Breast epithelium (tissue), 3 donors: ENCODE results near the gene ENTPD7.

ENCODE experiments used
- POLR2AphosphoS5 ChIP-seq, 3 donors: sonication (generic); formaldehyde crosslinking; IDR thresholded peaks; one replicate each; pipeline ENCODE4 v1.6.1; 2017; ENCODE audit warnings: antibody characterized with exemption in 3 of 3
- TF ChIP-seq, protein P1 (sequence below), 3 donors: fragments of 450-650 bp; IDR thresholded peaks; one replicate each; pipeline ENCODE4 v1.5.1; 2016 to 2017; ENCODE audit warnings: antibody characterized with exemption in 3 of 3, mild to moderate bottlenecking in 3 of 3, moderate library complexity in 3 of 3

DNA sequence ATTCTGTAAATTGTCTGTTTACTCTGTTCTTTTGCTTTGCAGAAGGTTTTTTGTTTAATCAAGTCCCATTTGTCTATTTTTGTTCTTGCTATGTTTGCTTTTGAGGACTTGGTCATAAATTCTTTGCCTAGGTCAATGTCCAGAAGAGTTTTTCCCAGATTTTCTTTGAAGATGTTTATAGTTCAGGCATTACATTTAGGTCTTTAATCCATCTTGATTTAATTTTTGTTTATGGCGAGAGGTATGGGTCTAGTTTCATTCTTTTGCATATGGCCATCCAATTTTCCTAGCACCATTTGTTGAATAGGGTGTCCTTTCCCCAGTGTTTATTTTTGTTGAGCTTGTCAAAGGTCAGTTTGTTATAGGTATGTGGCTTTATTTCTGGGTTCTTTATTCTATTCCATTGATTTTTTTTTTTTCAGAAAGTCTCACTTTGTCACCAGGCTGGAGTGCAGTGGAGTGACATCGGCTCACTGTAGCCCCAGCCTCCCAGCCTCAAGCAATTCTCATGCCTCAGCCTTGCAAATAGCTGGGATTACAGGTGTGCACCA, 11.6 kb upstream of the ENTPD7 start:
- TF ChIP-seq, protein P1, sequence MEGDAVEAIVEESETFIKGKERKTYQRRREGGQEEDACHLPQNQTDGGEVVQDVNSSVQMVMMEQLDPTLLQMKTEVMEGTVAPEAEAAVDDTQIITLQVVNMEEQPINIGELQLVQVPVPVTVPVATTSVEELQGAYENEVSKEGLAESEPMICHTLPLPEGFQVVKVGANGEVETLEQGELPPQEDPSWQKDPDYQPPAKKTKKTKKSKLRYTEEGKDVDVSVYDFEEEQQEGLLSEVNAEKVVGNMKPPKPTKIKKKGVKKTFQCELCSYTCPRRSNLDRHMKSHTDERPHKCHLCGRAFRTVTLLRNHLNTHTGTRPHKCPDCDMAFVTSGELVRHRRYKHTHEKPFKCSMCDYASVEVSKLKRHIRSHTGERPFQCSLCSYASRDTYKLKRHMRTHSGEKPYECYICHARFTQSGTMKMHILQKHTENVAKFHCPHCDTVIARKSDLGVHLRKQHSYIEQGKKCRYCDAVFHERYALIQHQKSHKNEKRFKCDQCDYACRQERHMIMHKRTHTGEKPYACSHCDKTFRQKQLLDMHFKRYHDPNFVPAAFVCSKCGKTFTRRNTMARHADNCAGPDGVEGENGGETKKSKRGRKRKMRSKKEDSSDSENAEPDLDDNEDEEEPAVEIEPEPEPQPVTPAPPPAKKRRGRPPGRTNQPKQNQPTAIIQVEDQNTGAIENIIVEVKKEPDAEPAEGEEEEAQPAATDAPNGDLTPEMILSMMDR (IDR thresholded peaks at IDR 0.05): no peak
- no peak for TF ChIP-seq POLR2AphosphoS5 (IDR thresholded peaks at IDR 0.05)
